ENCODE measurements around the gene SUSD6. TPM values are rescaled to one million over a fixed set of nuclear protein-coding genes. Genes with fewer than 3 reads are reported as not detected.

SUSD6 gene
- total and polyA plus RNA-seq, 9 of the 15 experiments (the other 6 are each of a cell fraction or from before 2014, with no cell fraction given), result 2.9 to 20.7 (median 5.6) TPM

DNA sequence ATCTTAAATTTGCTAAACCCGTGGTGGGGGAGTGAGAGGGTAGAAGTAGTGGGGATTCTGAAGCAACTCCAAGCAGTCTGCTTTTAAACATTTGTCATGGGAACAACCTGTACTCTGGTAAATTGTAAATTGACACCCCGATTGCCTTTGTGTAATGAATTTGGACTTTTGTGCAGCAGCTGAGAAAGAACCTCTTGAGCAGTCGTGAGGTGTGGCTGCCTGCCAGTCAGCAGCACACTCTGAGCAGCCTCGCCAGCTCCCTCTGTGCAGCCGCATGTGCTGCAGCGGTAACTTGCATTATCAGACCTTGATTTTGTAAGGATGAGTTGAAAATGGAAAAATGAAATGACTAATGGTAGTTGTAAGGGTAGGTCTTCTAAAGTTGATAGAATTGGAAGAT is 74.3 kb downstream of the SUSD6 start:
- H3K9me3 ChIP-seq (replicated peaks; ENCODE audit: control insufficient read depth, insufficient read depth, low read depth, low read length), result no peaks in the 10 kb centered on the region
- peaks cover 17 to 44% of the 10 kb centered on the region in 2 experiments; a peak in 4 of 5 replicates for H3K4me1 ChIP-seq (replicated peaks in 1 of 2; ENCODE audit: control insufficient read depth in 2 of 2, insufficient read depth in 2 of 2, low read length in 2 of 2)
- H3K27me3 ChIP-seq (ENCODE audit: control insufficient read depth in 2 of 2, insufficient read depth in 2 of 2, low read length in 2 of 2), result no peaks in the 10 kb centered on the region
- no peaks in the 10 kb centered on the region for H4K20me1 ChIP-seq (replicated peaks; ENCODE audit: control insufficient read depth, insufficient read depth, low read length)
- no peak overlapping the region for H2AFZ ChIP-seq (ENCODE audit: low read depth, low read length)
- peaks cover 76% of the 10 kb centered on the region for H3K79me2 ChIP-seq (ENCODE audit: control insufficient read depth, insufficient read depth, low read length)
- ATAC-seq (peak; percentile 72), FAIRE-seq (peak; percentile 52), DNase-seq (ENCODE audit: extremely low read depth in 1 of 4, low spot score in 3 of 4) (no peak)
- peaks cover 6% of the 10 kb centered on the region; the same call in 2 of the 3 replicates for H3K36me3 ChIP-seq (ENCODE audit: control insufficient read depth, insufficient read depth, low read length)
- in situ Hi-C loops (cut with MboI) (no loop called here), intact Hi-C loops (cut with micrococcal nuclease) (no loop called here)
- no peak for TF ChIP-seq XRCC3 (IDR thresholded peaks at IDR 0.05)
- TF ChIP-seq RFX1 (IDR thresholded peaks at IDR 0.05), result 0 out of 2 replicates have a peak, but pooled peaks have one; percentile 7
- no peak for TF ChIP-seq KAT7 (CRISPR knock-in tag; IDR thresholded peaks at IDR 0.05; ENCODE audit: borderline replicate concordance)
- TF ChIP-seq NRF1 (conservative IDR thresholded peaks at IDR 0.05 in 1 of 2, IDR thresholded peaks at IDR 0.05 in 1 of 2), result peak in 1 of 2 experiments; percentile 27; a peak in 1 of 4 replicates
- CTCF ChIA-PET (ENCODE audit: low intra/inter-chr PET ratio), result no interaction called here
- no peak overlapping the region; a peak in 1 of 4 replicates for H3K9ac ChIP-seq (ENCODE audit: insufficient read depth in 1 of 2, low read depth in 2 of 2, low read length in 2 of 2)
- POLR2A ChIA-PET, result interaction anchor here (1.1 to 1.5 kb wide), 3 partner anchors 9 to 13 kb away, joined by 6 to 7 read pairs (median 6); no protein-coding TSS in a partner anchor
- no peak overlapping the region for H3K4me3 ChIP-seq
- peak overlapping the region; percentile 23; the same call in 1 of the 3 replicates for H3K27ac ChIP-seq (ENCODE audit: extremely low read depth, low read depth, low read length)
- no TSS peak for BruUV-seq (replicated peaks)
- peak overlapping the region; percentile 32; the same call in 1 of the 2 replicates for H3K4me2 ChIP-seq (ENCODE audit: insufficient read depth, low read length)
- 11% methylated on average over 6 of the region's 6 CpGs for WGBS (ENCODE audit: insufficient coverage, low coverage, missing lambda C conversion rate)
- H3K9me1 ChIP-seq (ENCODE audit: control insufficient read depth, insufficient read depth, low read length), result no peaks in the 10 kb centered on the region

DNA sequence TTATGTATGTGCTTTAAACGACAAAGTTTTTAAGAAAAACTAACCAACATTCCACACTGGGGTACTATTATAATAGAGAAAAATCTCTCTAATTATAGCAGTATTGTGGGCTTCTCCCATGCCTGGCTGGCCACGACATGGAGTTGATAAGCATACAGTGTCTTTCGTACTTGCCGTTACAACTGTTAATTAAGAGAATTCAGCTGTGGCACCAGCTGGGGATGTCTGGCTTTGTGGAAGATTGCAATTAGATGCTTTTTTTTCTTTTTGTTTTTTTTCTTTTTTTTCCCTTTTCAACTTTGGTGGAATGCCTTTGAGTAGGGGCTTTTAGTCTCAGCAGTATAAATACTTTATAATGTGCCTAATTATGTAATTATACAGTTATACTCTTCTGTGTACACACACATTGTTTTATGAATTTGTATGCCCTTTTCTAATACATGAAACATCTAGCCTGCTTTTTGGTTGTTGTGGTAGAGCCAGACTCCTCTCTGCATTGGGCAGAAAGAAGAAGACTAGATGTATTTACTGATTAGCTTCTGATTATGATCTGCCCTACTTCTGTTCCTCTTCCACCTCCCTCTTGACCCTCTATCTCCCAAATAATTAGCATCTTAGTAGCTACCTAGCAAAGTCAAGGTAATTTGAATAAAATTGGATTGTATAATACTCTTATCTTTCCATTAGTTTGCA is 76.4 kb downstream of the SUSD6 start:
- CTCF ChIA-PET (ENCODE audit: low intra/inter-chr PET ratio), result no interaction called here
- POLR2A ChIA-PET, result interaction anchor here (1.0 to 1.7 kb wide), 3 partner anchors 8 to 14 kb away, joined by 3 to 7 read pairs (median 4); no protein-coding TSS in a partner anchor

More for the DNA sequence above, 76.4 kb downstream of the SUSD6 start:
- H3K4me2 ChIP-seq (ENCODE audit: insufficient read depth, low read length), result no peak overlapping the region
- H3K4me3 ChIP-seq, result no peak overlapping the region
- no peaks in the 10 kb centered on the region for H3K27me3 ChIP-seq (ENCODE audit: control insufficient read depth in 2 of 2, insufficient read depth in 2 of 2, low read length in 2 of 2)
- no peak overlapping the region for H3K27ac ChIP-seq (ENCODE audit: extremely low read depth, low read depth, low read length)
- peaks cover 11% of the 10 kb centered on the region; the same call in 2 of the 3 replicates for H3K36me3 ChIP-seq (ENCODE audit: control insufficient read depth, insufficient read depth, low read length)
- BruUV-seq (replicated peaks), result no TSS peak
- intact Hi-C loops (cut with micrococcal nuclease) (no loop called here), in situ Hi-C loops (cut with MboI) (no loop called here)
- H3K4me1 ChIP-seq (replicated peaks in 1 of 2; ENCODE audit: control insufficient read depth in 2 of 2, insufficient read depth in 2 of 2, low read length in 2 of 2), result peaks cover 17 to 40% of the 10 kb centered on the region in 2 experiments; a peak in 4 of 5 replicates
- WGBS (ENCODE audit: insufficient coverage, low coverage, missing lambda C conversion rate), result 32% methylated on average over 4 of the region's 4 CpGs
- no peak overlapping the region for H2AFZ ChIP-seq (ENCODE audit: low read depth, low read length)
- H3K9me1 ChIP-seq (ENCODE audit: control insufficient read depth, insufficient read depth, low read length), result no peaks in the 10 kb centered on the region
- FAIRE-seq, result no peak
- no peaks in the 10 kb centered on the region for H3K9me3 ChIP-seq (replicated peaks; ENCODE audit: control insufficient read depth, insufficient read depth, low read depth, low read length)
- no peak overlapping the region for H3K9ac ChIP-seq (ENCODE audit: insufficient read depth in 1 of 2, low read depth in 2 of 2, low read length in 2 of 2)
- H3K79me2 ChIP-seq (ENCODE audit: control insufficient read depth, insufficient read depth, low read length), result peaks cover 74% of the 10 kb centered on the region
- TF ChIP-seq ZNF695 (CRISPR knock-in tag; IDR thresholded peaks at IDR 0.05) (no peak), CTBP1 (IDR thresholded peaks at IDR 0.05; ENCODE audit: borderline replicate concordance) (no peak)
- TF ChIP-seq, protein P1, sequence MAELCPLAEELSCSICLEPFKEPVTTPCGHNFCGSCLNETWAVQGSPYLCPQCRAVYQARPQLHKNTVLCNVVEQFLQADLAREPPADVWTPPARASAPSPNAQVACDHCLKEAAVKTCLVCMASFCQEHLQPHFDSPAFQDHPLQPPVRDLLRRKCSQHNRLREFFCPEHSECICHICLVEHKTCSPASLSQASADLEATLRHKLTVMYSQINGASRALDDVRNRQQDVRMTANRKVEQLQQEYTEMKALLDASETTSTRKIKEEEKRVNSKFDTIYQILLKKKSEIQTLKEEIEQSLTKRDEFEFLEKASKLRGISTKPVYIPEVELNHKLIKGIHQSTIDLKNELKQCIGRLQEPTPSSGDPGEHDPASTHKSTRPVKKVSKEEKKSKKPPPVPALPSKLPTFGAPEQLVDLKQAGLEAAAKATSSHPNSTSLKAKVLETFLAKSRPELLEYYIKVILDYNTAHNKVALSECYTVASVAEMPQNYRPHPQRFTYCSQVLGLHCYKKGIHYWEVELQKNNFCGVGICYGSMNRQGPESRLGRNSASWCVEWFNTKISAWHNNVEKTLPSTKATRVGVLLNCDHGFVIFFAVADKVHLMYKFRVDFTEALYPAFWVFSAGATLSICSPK (IDR thresholded peaks at IDR 0.05; ENCODE audit: borderline replicate concordance), result no peak
- no peak for ATAC-seq
- H4K20me1 ChIP-seq (replicated peaks; ENCODE audit: control insufficient read depth, insufficient read depth, low read length), result no peaks in the 10 kb centered on the region
- no peak for DNase-seq (ENCODE audit: extremely low read depth in 1 of 4, low spot score in 3 of 4)
